ENCODE data around the gene INPP5D.

Gene INPP5D

GRCh38 chr2:233178994-233179847 lies 119.1 kb downstream of the INPP5D start:
- TF ChIP-seq CTCF (IDR thresholded peaks at IDR 0.05; ENCODE audit: low read length, missing control alignments) = no peak
- H3K4me3 ChIP-seq (replicated peaks; ENCODE audit: low read depth, low read length) = no peak overlapping the region
- no peak for DNase-seq (ENCODE audit: low read depth)

GRCh38 chr2:233179848-233180366 lies 119.8 kb downstream of the INPP5D start:
- no peak overlapping the region for H3K4me3 ChIP-seq (replicated peaks; ENCODE audit: low read depth, low read length)
- no peak for DNase-seq (ENCODE audit: low read depth)
- no peak for TF ChIP-seq CTCF (IDR thresholded peaks at IDR 0.05; ENCODE audit: low read length, missing control alignments)

GRCh38 chr2:233183869-233184418 lies 123.8 kb downstream of the INPP5D start:
- DNase-seq (ENCODE audit: low read depth) = no peak
- no peak overlapping the region for H3K4me3 ChIP-seq (replicated peaks; ENCODE audit: low read depth, low read length)
- TF ChIP-seq CTCF (IDR thresholded peaks at IDR 0.05; ENCODE audit: low read length, missing control alignments) = no peak

GRCh38 chr2:233184669-233185068 lies 124.5 kb downstream of the INPP5D start:
- no peak for DNase-seq (ENCODE audit: low read depth)
- H3K4me3 ChIP-seq (replicated peaks; ENCODE audit: low read depth, low read length) = no peak overlapping the region

GRCh38 chr2:233185330-233185729 lies 125.2 kb downstream of the INPP5D start:
- no peak for DNase-seq (ENCODE audit: low read depth)
- TF ChIP-seq CTCF (IDR thresholded peaks at IDR 0.05; ENCODE audit: low read length, missing control alignments) = no peak
- H3K4me3 ChIP-seq (replicated peaks; ENCODE audit: low read depth, low read length) = no peak overlapping the region

More at GRCh38 chr2:233184669-233185068, 124.5 kb downstream of the INPP5D start:
- no peak for TF ChIP-seq CTCF (IDR thresholded peaks at IDR 0.05; ENCODE audit: low read length, missing control alignments)

GRCh38 chr2:233185963-233186362 lies 125.8 kb downstream of the INPP5D start:
- no peak for DNase-seq (ENCODE audit: low read depth)
- no peak overlapping the region for H3K4me3 ChIP-seq (replicated peaks; ENCODE audit: low read depth, low read length)
- no peak for TF ChIP-seq CTCF (IDR thresholded peaks at IDR 0.05; ENCODE audit: low read length, missing control alignments)
